Liver (tissue), 9 donors: ENCODE data around the gene APBB1IP. TPM values are rescaled to one million over a fixed set of nuclear protein-coding genes. Genes with fewer than 3 reads are reported as not detected.

Experiments used
- DNase-seq: peaks from one replicate; pipeline ENCODE4 v3.0.0-alpha.2; 2017; ENCODE audit warnings: low spot score
- H3K27ac ChIP-seq, 2 donors: one replicate each; pipeline ENCODE4 v1.7.0; 2013; ENCODE audit warnings: inconsistent platforms in 2 of 2, low read length in 2 of 2, control low read depth in 1 of 2, low read depth in 1 of 2, mild to moderate bottlenecking in 1 of 2
- H3K27me3 ChIP-seq, 4 donors: one replicate each; pipeline versions ENCODE4 v1.6.1 to v1.7.0; 2013; ENCODE audit warnings: low read length in 3 of 4, inconsistent platforms in 1 of 4, mild to moderate bottlenecking in 1 of 4, moderate library complexity in 1 of 4; ENCODE audit not compliant: control insufficient read depth in 4 of 4, insufficient read depth in 4 of 4
- H3K36me3 ChIP-seq, 4 donors: one replicate each; pipeline versions ENCODE4 v1.6.1 to v1.7.0; 2013; ENCODE audit warnings: low read length in 3 of 4, mild to moderate bottlenecking in 3 of 4, low read depth in 1 of 4, moderate library complexity in 1 of 4; ENCODE audit not compliant: control insufficient read depth in 4 of 4, insufficient read depth in 3 of 4
- H3K4me1 ChIP-seq, 4 donors: one replicate each; pipeline versions ENCODE4 v1.6.1 to v1.7.0; 2013; ENCODE audit warnings: low read length in 3 of 4, mild to moderate bottlenecking in 3 of 4, moderate library complexity in 1 of 4; ENCODE audit not compliant: control insufficient read depth in 4 of 4, insufficient read depth in 4 of 4
- H3K4me3 ChIP-seq, 3 donors: one replicate each; pipeline versions ENCODE4 v1.6.1 to v1.7.0; 2013; ENCODE audit warnings: low read length in 3 of 3, control low read depth in 1 of 3, low read depth in 1 of 3, mild to moderate bottlenecking in 1 of 3
- H3K9ac ChIP-seq, 2 donors: one replicate each; pipeline ENCODE4 v1.7.0; 2013; ENCODE audit warnings: low read length in 2 of 2, mild to moderate bottlenecking in 2 of 2, moderate library complexity in 2 of 2, control low read depth in 1 of 2, low read depth in 1 of 2
- H3K9me3 ChIP-seq, 4 donors: one replicate each; pipeline versions ENCODE4 v1.6.1 to v1.7.0; 2013; ENCODE audit warnings: low read length in 3 of 4; ENCODE audit not compliant: control insufficient read depth in 4 of 4
- EGR1 ChIP-seq, 2 donors: IDR thresholded peaks; 2 replicates each; pipeline ENCODE4 v1.6.1; 2016 to 2018; ENCODE audit warnings: antibody characterized with exemption in 2 of 2, low read depth in 2 of 2
- FOXA1 ChIP-seq: IDR thresholded peaks from 2 replicates; pipeline ENCODE4 v1.6.1; 2016; ENCODE audit warnings: antibody characterized with exemption
- FOXA2 ChIP-seq: IDR thresholded peaks from 2 replicates; pipeline ENCODE4 v1.6.1; 2016; ENCODE audit warnings: antibody characterized with exemption
- GABPA ChIP-seq, 2 donors: IDR thresholded peaks in 1 of 2; conservative IDR thresholded peaks in 1 of 2; 2 replicates each; pipeline ENCODE4 v1.6.1; 2016; ENCODE audit warnings: antibody characterized with exemption in 2 of 2, mild to moderate bottlenecking in 1 of 2, moderate library complexity in 1 of 2
- HNF4A ChIP-seq, 2 donors: conservative IDR thresholded peaks; 2 replicates each; pipeline ENCODE4 v1.6.1; 2016; ENCODE audit warnings: antibody characterized with exemption in 2 of 2, mild to moderate bottlenecking in 2 of 2
- HNF4G ChIP-seq: IDR thresholded peaks from 2 replicates; pipeline ENCODE4 v1.6.1; 2016; ENCODE audit warnings: antibody characterized with exemption
- JUND ChIP-seq, 2 donors: IDR thresholded peaks; 2 replicates each; pipeline ENCODE4 v1.6.1; 2016; ENCODE audit warnings: antibody characterized with exemption in 2 of 2
- NR2F2 ChIP-seq: IDR thresholded peaks from 2 replicates; pipeline ENCODE4 v1.6.1; 2016; ENCODE audit warnings: antibody characterized with exemption
- RAD21 ChIP-seq, 2 donors: IDR thresholded peaks; 2 replicates each; pipeline ENCODE4 v1.6.1; 2016; ENCODE audit warnings: antibody characterized with exemption in 2 of 2, mild to moderate bottlenecking in 2 of 2
- RXRA ChIP-seq, 2 donors: IDR thresholded peaks; 2 replicates each; pipeline ENCODE4 v1.6.1; 2017 to 2018; ENCODE audit warnings: antibody characterized with exemption in 2 of 2, mild to moderate bottlenecking in 1 of 2
- SP1 ChIP-seq: IDR thresholded peaks from 2 replicates; pipeline ENCODE4 v1.6.1; 2018; ENCODE audit warnings: antibody characterized with exemption, mild to moderate bottlenecking
- TAF1 ChIP-seq: conservative IDR thresholded peaks from 2 replicates; pipeline ENCODE4 v1.6.1; 2016; ENCODE audit warnings: antibody characterized with exemption, mild to moderate bottlenecking
- YY1 ChIP-seq: IDR thresholded peaks from 2 replicates; pipeline ENCODE4 v1.6.1; 2016; ENCODE audit warnings: antibody characterized with exemption, mild to moderate bottlenecking
- WGBS: extraction: QIAGEN DNeasy Blood & Tissue Kit; methylation state at CpG from one replicate; pipeline ENCODE4 v1.1.7; 2013; 5-methylcytosine and 5-hydroxymethylcytosine counted together
- polyA plus RNA-seq, 2 donors: library from polyadenylated mRNA; stranded (reverse) in 1 of 2; unstranded in 1 of 2; fragments of 200-250 nt in 1 of 2; fragments of >200 nt in 1 of 2; fragmentation: Nextera tagmentation in 1 of 2; extraction: Ambion mirVana in 1 of 2; gene quantifications; one replicate each; pipeline versions ENCODE4 v1.2.1 to v1.2.3, GENCODE V29; 2013 to 2015
- total RNA-seq, 2 donors: library from RNA; depleted of rRNA; stranded (reverse); fragments of >200 nt; gene quantifications; one replicate each; pipeline ENCODE4 v1.2.3, GENCODE V29; 2014
- TF ChIP-seq, protein P1 (sequence below): IDR thresholded peaks from 2 replicates; pipeline ENCODE4 v1.6.1; 2016; ENCODE audit warnings: antibody characterized with exemption
- TF ChIP-seq, protein P2 (sequence below): IDR thresholded peaks from 2 replicates; pipeline ENCODE4 v1.6.1; 2016; ENCODE audit warnings: antibody characterized with exemption, mild to moderate bottlenecking
- TF ChIP-seq, protein P3 (sequence below): fragments of 150-350 bp; IDR thresholded peaks from 2 replicates; pipeline ENCODE4 v1.5.1; 2017; ENCODE audit warnings: improper control_type of control experiment, low read depth, low read length; ENCODE audit not compliant: missing input control
- TF ChIP-seq, protein P4 (sequence below): IDR thresholded peaks from 2 replicates; pipeline ENCODE4 v1.6.1; 2016; ENCODE audit warnings: antibody characterized with exemption
- TF ChIP-seq, protein P5 (sequence below): IDR thresholded peaks from 2 replicates; pipeline ENCODE4 v1.6.1; 2016; ENCODE audit warnings: antibody characterized with exemption
- donor health status: healthy.
- donor health status: healthy.
- donor health status: healthy.
- donor health status: healthy.
- donor health status: healthy.

APBB1IP gene
- total and polyA plus RNA-seq, 4 donors: 9.3 to 28.4 (median 12.8) TPM

DNA sequence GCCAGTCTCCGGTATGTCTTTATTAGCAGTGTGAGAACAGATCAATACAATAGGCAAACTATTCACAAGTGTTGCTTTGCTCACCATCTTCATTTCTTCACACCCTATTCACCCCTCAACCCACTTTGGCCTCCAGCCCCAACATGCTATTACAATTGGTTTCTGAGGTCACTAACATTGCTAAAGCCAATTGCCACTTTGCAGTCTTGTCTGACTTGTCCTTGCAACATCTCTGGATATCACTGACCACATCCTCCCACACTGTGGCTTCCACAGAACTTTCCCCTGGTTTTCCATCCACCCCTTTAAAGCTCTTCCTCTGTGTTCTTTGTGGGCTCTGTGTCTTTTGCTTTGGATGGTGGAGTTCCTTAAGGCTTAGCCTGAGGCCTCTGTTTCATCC is 5.2 kb upstream of the APBB1IP start:
- DNase-seq: no peak
- no peak overlapping the region for H3K9ac ChIP-seq
- H3K27ac ChIP-seq: no peak overlapping the region
- no peak for TF ChIP-seq YY1
- TF ChIP-seq NR2F2: no peak
- no peak for TF ChIP-seq GABPA (IDR thresholded peaks at IDR 0.05 in 1 of 2, conservative IDR thresholded peaks at IDR 0.05 in 1 of 2)
- no peak for TF ChIP-seq HNF4A (conservative IDR thresholded peaks at IDR 0.05)
- TF ChIP-seq, protein P1, sequence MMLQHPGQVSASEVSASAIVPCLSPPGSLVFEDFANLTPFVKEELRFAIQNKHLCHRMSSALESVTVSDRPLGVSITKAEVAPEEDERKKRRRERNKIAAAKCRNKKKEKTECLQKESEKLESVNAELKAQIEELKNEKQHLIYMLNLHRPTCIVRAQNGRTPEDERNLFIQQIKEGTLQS: no peak
- TF ChIP-seq, protein P2, sequence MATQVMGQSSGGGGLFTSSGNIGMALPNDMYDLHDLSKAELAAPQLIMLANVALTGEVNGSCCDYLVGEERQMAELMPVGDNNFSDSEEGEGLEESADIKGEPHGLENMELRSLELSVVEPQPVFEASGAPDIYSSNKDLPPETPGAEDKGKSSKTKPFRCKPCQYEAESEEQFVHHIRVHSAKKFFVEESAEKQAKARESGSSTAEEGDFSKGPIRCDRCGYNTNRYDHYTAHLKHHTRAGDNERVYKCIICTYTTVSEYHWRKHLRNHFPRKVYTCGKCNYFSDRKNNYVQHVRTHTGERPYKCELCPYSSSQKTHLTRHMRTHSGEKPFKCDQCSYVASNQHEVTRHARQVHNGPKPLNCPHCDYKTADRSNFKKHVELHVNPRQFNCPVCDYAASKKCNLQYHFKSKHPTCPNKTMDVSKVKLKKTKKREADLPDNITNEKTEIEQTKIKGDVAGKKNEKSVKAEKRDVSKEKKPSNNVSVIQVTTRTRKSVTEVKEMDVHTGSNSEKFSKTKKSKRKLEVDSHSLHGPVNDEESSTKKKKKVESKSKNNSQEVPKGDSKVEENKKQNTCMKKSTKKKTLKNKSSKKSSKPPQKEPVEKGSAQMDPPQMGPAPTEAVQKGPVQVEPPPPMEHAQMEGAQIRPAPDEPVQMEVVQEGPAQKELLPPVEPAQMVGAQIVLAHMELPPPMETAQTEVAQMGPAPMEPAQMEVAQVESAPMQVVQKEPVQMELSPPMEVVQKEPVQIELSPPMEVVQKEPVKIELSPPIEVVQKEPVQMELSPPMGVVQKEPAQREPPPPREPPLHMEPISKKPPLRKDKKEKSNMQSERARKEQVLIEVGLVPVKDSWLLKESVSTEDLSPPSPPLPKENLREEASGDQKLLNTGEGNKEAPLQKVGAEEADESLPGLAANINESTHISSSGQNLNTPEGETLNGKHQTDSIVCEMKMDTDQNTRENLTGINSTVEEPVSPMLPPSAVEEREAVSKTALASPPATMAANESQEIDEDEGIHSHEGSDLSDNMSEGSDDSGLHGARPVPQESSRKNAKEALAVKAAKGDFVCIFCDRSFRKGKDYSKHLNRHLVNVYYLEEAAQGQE: no peak
- TF ChIP-seq TAF1: no peak
- no peak for TF ChIP-seq FOXA2
- TF ChIP-seq, protein P3, sequence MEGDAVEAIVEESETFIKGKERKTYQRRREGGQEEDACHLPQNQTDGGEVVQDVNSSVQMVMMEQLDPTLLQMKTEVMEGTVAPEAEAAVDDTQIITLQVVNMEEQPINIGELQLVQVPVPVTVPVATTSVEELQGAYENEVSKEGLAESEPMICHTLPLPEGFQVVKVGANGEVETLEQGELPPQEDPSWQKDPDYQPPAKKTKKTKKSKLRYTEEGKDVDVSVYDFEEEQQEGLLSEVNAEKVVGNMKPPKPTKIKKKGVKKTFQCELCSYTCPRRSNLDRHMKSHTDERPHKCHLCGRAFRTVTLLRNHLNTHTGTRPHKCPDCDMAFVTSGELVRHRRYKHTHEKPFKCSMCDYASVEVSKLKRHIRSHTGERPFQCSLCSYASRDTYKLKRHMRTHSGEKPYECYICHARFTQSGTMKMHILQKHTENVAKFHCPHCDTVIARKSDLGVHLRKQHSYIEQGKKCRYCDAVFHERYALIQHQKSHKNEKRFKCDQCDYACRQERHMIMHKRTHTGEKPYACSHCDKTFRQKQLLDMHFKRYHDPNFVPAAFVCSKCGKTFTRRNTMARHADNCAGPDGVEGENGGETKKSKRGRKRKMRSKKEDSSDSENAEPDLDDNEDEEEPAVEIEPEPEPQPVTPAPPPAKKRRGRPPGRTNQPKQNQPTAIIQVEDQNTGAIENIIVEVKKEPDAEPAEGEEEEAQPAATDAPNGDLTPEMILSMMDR: no peak
- TF ChIP-seq HNF4G: no peak
- no peak for TF ChIP-seq JUND (IDR thresholded peaks at IDR 0.05)
- no peak for TF ChIP-seq EGR1 (IDR thresholded peaks at IDR 0.05; ENCODE audit: low read depth in 2 of 2)
- TF ChIP-seq SP1: no peak
- TF ChIP-seq FOXA1: no peak
- TF ChIP-seq, protein P4, sequence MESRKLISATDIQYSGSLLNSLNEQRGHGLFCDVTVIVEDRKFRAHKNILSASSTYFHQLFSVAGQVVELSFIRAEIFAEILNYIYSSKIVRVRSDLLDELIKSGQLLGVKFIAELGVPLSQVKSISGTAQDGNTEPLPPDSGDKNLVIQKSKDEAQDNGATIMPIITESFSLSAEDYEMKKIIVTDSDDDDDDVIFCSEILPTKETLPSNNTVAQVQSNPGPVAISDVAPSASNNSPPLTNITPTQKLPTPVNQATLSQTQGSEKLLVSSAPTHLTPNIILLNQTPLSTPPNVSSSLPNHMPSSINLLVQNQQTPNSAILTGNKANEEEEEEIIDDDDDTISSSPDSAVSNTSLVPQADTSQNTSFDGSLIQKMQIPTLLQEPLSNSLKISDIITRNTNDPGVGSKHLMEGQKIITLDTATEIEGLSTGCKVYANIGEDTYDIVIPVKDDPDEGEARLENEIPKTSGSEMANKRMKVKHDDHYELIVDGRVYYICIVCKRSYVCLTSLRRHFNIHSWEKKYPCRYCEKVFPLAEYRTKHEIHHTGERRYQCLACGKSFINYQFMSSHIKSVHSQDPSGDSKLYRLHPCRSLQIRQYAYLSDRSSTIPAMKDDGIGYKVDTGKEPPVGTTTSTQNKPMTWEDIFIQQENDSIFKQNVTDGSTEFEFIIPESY: no peak
- TF ChIP-seq RXRA (IDR thresholded peaks at IDR 0.05): no peak
- TF ChIP-seq RAD21 (IDR thresholded peaks at IDR 0.05): no peak
- TF ChIP-seq, protein P5, sequence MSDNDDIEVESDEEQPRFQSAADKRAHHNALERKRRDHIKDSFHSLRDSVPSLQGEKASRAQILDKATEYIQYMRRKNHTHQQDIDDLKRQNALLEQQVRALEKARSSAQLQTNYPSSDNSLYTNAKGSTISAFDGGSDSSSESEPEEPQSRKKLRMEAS: no peak
- H3K27me3 ChIP-seq: no peaks in the 10 kb centered on the region
- H3K4me3 ChIP-seq: no peak overlapping the region
- WGBS: 89% methylated on average over 1 of the region's 1 CpG
- H3K4me1 ChIP-seq: peaks cover 1 to 18% (median 14%) of the 10 kb centered on the region in 4 donors
- H3K36me3 ChIP-seq: no peaks in the 10 kb centered on the region
- H3K9me3 ChIP-seq: no peaks in the 10 kb centered on the region
